ENCODE results near the gene RTF2.
"Not testable (repeated sequence)": the region's sequence is repeated elsewhere in the genome, so short reads cannot be mapped to it uniquely, and the experiment has no call there.

Gene RTF2

GRCh38 chr20:56554869-56555268 lies 86.4 kb downstream of the RTF2 start:
- DNase-seq = no peak

DNA sequence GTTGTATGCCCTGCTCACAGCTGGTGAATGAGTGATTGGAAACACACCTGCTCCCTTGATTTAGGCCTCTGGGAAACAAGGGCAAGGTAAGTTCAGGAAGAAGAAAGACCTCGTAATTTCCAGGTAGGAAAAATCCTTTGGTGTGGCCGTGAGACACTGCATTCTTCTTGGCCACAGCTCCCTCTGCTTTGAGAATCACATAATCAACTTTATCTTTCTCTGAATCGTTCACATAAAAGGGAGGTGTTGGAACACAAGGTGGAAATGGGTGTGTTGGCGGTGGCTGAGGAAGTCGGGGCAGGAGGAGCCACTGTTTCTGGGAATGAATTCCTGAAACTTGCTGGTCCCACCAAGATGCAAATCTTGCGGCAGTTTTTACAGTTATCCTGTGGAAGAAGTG lies 90.5 kb downstream of the RTF2 start:
- no peak for DNase-seq

DNA sequence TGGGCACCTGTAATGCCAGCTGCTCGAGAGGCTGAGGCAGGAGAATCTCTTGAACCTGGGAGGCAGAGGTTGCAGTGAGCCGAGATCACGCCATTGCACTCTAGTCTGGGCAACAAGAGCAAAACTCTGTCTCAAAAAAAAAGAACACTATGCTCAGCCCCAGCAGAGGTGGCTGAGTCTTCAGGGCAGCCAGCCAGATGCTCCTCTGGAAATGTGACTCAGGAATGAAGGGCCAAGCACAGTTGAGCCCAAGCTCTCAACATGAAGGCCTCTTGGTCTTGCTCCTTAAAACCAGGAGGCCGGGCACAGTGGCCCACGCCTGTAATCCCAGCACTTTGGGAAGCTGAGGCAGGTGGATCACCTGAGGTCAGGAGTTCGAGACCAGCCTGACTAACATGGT lies 96.1 kb downstream of the RTF2 start:
- not testable (repeated sequence) for DNase-seq

DNA sequence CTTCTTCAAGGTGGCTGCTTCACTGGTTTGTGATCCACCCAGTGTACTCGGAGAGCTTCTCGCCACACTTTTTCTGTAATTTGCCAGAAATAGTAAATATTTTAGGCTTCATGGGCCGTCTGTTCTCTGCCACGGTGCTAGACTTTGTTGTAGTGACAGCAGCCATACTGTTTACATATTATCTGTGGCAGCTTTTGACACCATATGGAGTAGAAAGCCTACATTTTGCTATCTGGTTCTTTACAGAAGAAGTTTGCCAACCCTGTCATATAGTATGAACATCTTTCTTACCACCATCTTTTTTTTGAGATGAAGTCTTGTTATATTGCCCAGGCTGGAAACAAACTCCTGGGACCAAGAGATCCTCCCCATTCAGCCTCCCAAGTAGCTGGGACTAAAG lies 97.1 kb downstream of the RTF2 start:
- DNase-seq = no peak

- no peak for DNase-seq
These were observed 98.2 kb downstream of the RTF2 start for GRCh38 chr20:56566621-56567020.
